Gastrocnemius medialis (tissue), 4 donors: ENCODE data around the gene CHGA. TPM values are rescaled to one million over a fixed set of nuclear protein-coding genes. Genes with fewer than 3 reads are reported as not detected.

ENCODE experiments used
- ATAC-seq, 2 donors: fragments of 150-250 bp; one replicate each; pipeline ENCODE4 v1.9.1; 2016
- DNase-seq, 2 donors: peaks; one replicate each; pipeline ENCODE4 v3.0.0-alpha.2; 2019
- H3K27ac ChIP-seq, 4 donors: fragments of 200-600 bp; sonication (generic); 1 replicate in 1 of 4; 2 replicates in 3 of 4; pipeline ENCODE4 v1.5.1; 2016 to 2018; ENCODE audit warnings: mild to moderate bottlenecking in 2 of 4, moderate library complexity in 1 of 4
- H3K27me3 ChIP-seq, 3 donors: fragments of 200-600 bp; sonication (generic) in 2 of 3; 1 replicate in 1 of 3; 2 replicates in 2 of 3; pipeline versions ENCODE4 v1.5.1 to v1.6.0; 2016 to 2019; ENCODE audit warnings: mild to moderate bottlenecking in 1 of 3, moderate library complexity in 1 of 3
- H3K36me3 ChIP-seq, 2 donors: fragments of 200-600 bp; sonication (generic) in 1 of 2; one replicate each; pipeline ENCODE4 v1.5.1; 2017 to 2018
- H3K4me1 ChIP-seq, 2 donors: fragments of 200-600 bp; sonication (generic) in 1 of 2; one replicate each; pipeline ENCODE4 v1.5.1; 2016 to 2017; ENCODE audit warnings: mild to moderate bottlenecking in 2 of 2
- H3K4me3 ChIP-seq, 4 donors: fragments of 200-600 bp; sonication (generic) in 3 of 4; 1 replicate in 1 of 4; 2 replicates in 3 of 4; pipeline ENCODE4 v1.5.1; 2016 to 2019; ENCODE audit warnings: mild to moderate bottlenecking in 2 of 4
- H3K9me3 ChIP-seq, 3 donors: fragments of 200-600 bp; sonication (generic) in 2 of 3; 1 replicate in 1 of 3; 2 replicates in 2 of 3; pipeline ENCODE4 v1.5.1; 2016 to 2019
- POLR2A ChIP-seq, 2 donors: fragments of 450-650 bp; IDR thresholded peaks; one replicate each; pipeline ENCODE4 v1.6.1; 2017; ENCODE audit warnings: antibody characterized with exemption in 2 of 2, mild to moderate bottlenecking in 2 of 2, moderate library complexity in 2 of 2
- in situ Hi-C, 4 donors: fragments of 200-750 bp; cut with MboI; loops; one replicate each; pipeline versions ENCODE4 v1.15.0 to v1.8.0; 2017; ENCODE audit warnings: low sequenced_read_pairs in 4 of 4
- intact Hi-C: fragments of 100-400 bp; cut with DNase I; formaldehyde crosslinking; loops from one replicate; pipeline ENCODE4 v1.15.1; 2023; ENCODE audit warnings: low total_unique reads
- total RNA-seq, 4 donors: library from RNA; depleted of rRNA; stranded (reverse); fragments of >200 nt; gene quantifications; one replicate each; pipeline versions ENCODE4 v1.1.0 to v1.2.3, GENCODE V29; 2016
- TF ChIP-seq, protein P1 (sequence below), 5 experiments: fragments of 450-650 bp in 3 of 5; fragments of 200-600 bp in 2 of 5; sonication (generic) in 2 of 5; IDR thresholded peaks in 4 of 5; conservative IDR thresholded peaks in 1 of 5; 1 replicate in 4 of 5; 2 replicates in 1 of 5; pipeline ENCODE4 v1.5.1; 2016 to 2019; ENCODE audit warnings: antibody characterized with exemption in 5 of 5, mild to moderate bottlenecking in 3 of 5, moderate library complexity in 3 of 5

Gene CHGA
- total RNA-seq, 4 donors from 2014 or later = 0.22 to 0.25 TPM; not detected in 2

DNA sequence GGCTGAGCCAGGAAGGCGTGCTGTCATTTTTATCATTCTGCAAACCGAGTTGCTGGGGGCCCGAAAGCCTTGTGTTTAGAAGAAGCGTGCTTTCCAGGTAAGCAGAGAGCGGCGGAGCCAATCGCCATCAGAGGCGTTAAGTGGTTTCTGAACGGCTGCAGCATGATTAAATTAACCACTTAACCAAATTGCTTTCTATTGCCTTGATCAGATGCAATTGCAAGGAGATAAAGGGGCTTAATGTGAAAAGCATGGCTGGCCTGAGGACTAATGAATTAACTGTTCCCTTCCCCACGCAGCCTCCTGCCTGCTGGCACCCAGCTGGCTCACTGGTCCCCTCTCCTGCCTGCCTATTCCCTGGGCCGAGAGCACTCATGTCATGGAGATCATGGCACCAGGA is 36.6 kb upstream of the CHGA start:
- in situ Hi-C loops (no loop called here), intact Hi-C loops (no loop called here)
- Histone ChIP-seq H3K9me3 (no peaks in the 10 kb centered on the region), H3K27me3 (peaks cover 0 to 3% (median 0%) of the 10 kb centered on the region in 3 donors), H3K27ac (no peak overlapping the region), H3K4me3 (no peak overlapping the region), H3K4me1 (no peaks in the 10 kb centered on the region), H3K36me3 (no peaks in the 10 kb centered on the region)
- no peak for TF ChIP-seq POLR2A (IDR thresholded peaks at IDR 0.05)
- TF ChIP-seq, protein P1, sequence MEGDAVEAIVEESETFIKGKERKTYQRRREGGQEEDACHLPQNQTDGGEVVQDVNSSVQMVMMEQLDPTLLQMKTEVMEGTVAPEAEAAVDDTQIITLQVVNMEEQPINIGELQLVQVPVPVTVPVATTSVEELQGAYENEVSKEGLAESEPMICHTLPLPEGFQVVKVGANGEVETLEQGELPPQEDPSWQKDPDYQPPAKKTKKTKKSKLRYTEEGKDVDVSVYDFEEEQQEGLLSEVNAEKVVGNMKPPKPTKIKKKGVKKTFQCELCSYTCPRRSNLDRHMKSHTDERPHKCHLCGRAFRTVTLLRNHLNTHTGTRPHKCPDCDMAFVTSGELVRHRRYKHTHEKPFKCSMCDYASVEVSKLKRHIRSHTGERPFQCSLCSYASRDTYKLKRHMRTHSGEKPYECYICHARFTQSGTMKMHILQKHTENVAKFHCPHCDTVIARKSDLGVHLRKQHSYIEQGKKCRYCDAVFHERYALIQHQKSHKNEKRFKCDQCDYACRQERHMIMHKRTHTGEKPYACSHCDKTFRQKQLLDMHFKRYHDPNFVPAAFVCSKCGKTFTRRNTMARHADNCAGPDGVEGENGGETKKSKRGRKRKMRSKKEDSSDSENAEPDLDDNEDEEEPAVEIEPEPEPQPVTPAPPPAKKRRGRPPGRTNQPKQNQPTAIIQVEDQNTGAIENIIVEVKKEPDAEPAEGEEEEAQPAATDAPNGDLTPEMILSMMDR (IDR thresholded peaks at IDR 0.05 in 4 of 5, conservative IDR thresholded peaks at IDR 0.05 in 1 of 5) = no peak
- no peak for ATAC-seq
- no peak for DNase-seq

DNA sequence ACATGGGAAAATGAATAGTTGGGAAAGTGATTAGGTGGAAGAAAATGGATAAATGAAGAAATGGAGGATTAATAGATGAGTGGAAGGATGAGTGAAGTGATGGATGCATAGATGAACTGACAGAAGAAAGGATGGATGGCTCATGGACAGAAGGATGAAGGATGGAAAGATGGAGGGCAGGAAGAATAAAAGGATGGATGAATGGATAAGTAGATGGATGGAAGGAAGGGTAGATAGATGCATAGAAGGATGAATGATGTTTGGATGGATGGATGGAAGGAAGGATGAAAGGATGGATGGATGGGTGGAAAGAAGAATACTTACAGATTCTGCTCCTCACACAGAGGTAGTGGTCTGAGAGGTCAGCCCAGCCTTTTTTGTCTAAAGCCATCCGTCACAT is 35.8 kb upstream of the CHGA start:
- Histone ChIP-seq H3K4me1 (no peaks in the 10 kb centered on the region), H3K4me3 (no peak overlapping the region), H3K27me3 (peaks cover 0 to 3% (median 0%) of the 10 kb centered on the region in 3 donors), H3K9me3 (no peaks in the 10 kb centered on the region), H3K36me3 (no peaks in the 10 kb centered on the region), H3K27ac (no peak overlapping the region)
- ATAC-seq (no peak), DNase-seq (no peak)
- in situ Hi-C loops = no loop called here
- TF ChIP-seq, protein P1 (IDR thresholded peaks at IDR 0.05 in 4 of 5, conservative IDR thresholded peaks at IDR 0.05 in 1 of 5) = no peak
- no peak for TF ChIP-seq POLR2A (IDR thresholded peaks at IDR 0.05)
- intact Hi-C loops = no loop called here

DNA sequence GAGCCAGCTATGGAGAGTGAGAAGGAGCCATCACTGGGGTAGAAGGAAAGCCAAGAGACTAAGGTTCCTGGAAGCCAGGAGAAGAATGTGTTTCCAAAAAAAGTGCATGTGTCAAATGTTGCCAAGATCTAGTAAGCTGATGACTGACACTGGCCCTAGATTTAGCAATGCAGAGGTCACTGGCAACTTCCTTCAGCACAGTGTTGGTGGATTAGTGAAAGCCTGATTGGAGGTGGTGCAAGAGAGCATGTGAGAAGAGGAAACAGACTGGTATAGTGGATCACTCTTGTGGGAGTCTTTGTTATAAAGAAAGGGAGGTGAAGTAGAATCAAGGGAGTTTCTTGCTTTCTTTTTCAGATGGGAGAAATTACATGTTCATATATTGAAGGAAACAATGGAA is 34.1 kb upstream of the CHGA start:
- ATAC-seq (no peak), DNase-seq (no peak)
- H3K4me1 ChIP-seq = no peaks in the 10 kb centered on the region
- in situ Hi-C loops = no loop called here
- H3K9me3 ChIP-seq = no peaks in the 10 kb centered on the region
- H3K4me3 ChIP-seq = no peak overlapping the region
- H3K36me3 ChIP-seq = no peaks in the 10 kb centered on the region
- peaks cover 0 to 3% (median 0%) of the 10 kb centered on the region in 3 donors for H3K27me3 ChIP-seq
- intact Hi-C loops = no loop called here
- TF ChIP-seq, protein P1 (IDR thresholded peaks at IDR 0.05 in 4 of 5, conservative IDR thresholded peaks at IDR 0.05 in 1 of 5) = no peak
- no peak for TF ChIP-seq POLR2A (IDR thresholded peaks at IDR 0.05)
- no peak overlapping the region for H3K27ac ChIP-seq

DNA sequence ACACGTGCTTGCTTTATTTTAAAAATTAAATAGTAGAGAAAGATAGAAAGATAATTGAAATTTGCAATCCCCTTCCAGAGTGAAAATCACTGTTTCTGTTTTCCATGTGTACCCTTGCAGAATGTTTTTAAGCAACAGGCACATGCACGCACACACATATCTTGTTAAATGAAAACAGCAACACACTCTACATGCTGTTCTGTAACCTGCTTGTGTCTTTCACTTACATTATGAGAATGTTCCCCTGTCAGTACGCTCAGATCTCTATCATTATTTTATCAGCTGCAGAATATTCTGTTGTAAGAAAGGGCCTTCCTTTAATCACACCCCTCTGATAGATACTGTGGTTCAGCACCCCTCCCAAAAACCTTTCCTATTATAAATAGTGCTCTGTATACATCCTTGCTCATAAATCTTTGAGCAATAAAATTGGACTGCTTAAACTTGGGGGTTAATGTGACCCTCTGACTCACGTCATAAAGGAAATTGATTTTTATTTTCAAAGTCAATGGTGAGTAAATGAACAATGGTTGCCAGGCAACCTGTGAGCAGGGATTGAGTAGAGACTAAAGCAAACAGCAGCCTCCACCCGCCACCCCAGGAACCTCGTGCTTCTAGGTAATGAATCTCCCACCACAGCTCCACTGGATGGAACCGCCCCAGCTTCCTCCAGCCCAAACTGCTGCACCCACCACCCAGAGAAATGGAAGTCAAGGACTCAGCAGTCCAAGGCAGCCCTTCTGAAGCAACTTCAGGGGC is 31.9 kb upstream of the CHGA start:
- no peak for ATAC-seq
- no peaks in the 10 kb centered on the region for H3K9me3 ChIP-seq
- H3K27me3 ChIP-seq = peaks cover 0 to 3% (median 0%) of the 10 kb centered on the region in 3 donors
- no peaks in the 10 kb centered on the region for H3K36me3 ChIP-seq
- no peak overlapping the region for H3K27ac ChIP-seq
- intact Hi-C loops = no loop called here
- H3K4me3 ChIP-seq = no peak overlapping the region
- TF ChIP-seq, protein P1 (IDR thresholded peaks at IDR 0.05 in 4 of 5, conservative IDR thresholded peaks at IDR 0.05 in 1 of 5) = no peak
- no peak for TF ChIP-seq POLR2A (IDR thresholded peaks at IDR 0.05)
- H3K4me1 ChIP-seq = no peaks in the 10 kb centered on the region
- in situ Hi-C loops = no loop called here
- DNase-seq = no peak
